DND-41 (cell line): ENCODE data around the gene TMEM236.

Experiments used
- CTCF ChIP-seq: IDR thresholded peaks from 2 replicates; pipeline ENCODE4 v1.5.1; 2012; ENCODE audit warnings: borderline replicate concordance, low read length, moderate library complexity, mild to moderate bottlenecking; ENCODE audit not compliant: poor library complexity, severe bottlenecking; ENCODE audit errors: extremely low read depth
- EZH2 ChIP-seq: IDR thresholded peaks from 3 replicates; pipeline ENCODE4 v1.6.1; 2012; ENCODE audit warnings: borderline replicate concordance, low read depth, mild to moderate bottlenecking, moderate library complexity, low read length, inconsistent platforms; ENCODE audit not compliant: severe bottlenecking

GRCh38 chr10:17808971-17809841 is 57.2 kb downstream of the TMEM236 start, which contains the start of gene MRC1:
- TF ChIP-seq CTCF (no peak), EZH2 (no peak)
